CD4-positive, alpha-beta memory T cell (primary cell): ENCODE measurements around the gene THRSP. TPM values are rescaled to one million over a fixed set of nuclear protein-coding genes. Genes with fewer than 3 reads are reported as not detected.
"Not testable (repeated sequence)": the region's sequence is repeated elsewhere in the genome, so short reads cannot be mapped to it uniquely, and the experiment has no call there.

ENCODE experiments used
- CTCF ChIA-PET: fragments of 350-600 bp; sonication (Branson Sonifier 250); formaldehyde crosslinking; loops from one replicate; lab custom pipeline; 2021; ENCODE audit warnings: inconsistent platforms; ENCODE audit not compliant: partially characterized antibody; lab: Charles Lee
- POLR2A ChIA-PET: fragments of 350-600 bp; sonication (Branson Sonifier 250); formaldehyde crosslinking; loops from one replicate; lab custom pipeline; 2021; ENCODE audit not compliant: partially characterized antibody; lab: Charles Lee
- DNase-seq, 5 donors: peaks; one replicate each; pipeline versions ENCODE4 v3.0.0 to v3.0.0-alpha.2; 2020 to 2022; ENCODE audit warnings: mixed read lengths in 1 of 5
- H3K27ac ChIP-seq: one replicate; pipeline ENCODE4 v1.7.0; 2013; ENCODE audit warnings: low read depth, low read length
- H3K27me3 ChIP-seq: 2 replicates; pipeline ENCODE4 v1.7.0; 2013; ENCODE audit warnings: mild to moderate bottlenecking, low read length, moderate library complexity; ENCODE audit not compliant: insufficient read depth
- H3K36me3 ChIP-seq: 2 replicates; pipeline ENCODE4 v1.7.0; 2013; ENCODE audit warnings: mild to moderate bottlenecking, low read length, moderate library complexity; ENCODE audit not compliant: insufficient read depth
- H3K4me1 ChIP-seq: 2 replicates; pipeline ENCODE4 v1.7.0; 2013; ENCODE audit warnings: mild to moderate bottlenecking, low read length, moderate library complexity; ENCODE audit not compliant: insufficient read depth
- H3K4me3 ChIP-seq, 2 donors: one replicate each; pipeline ENCODE4 v1.7.0; 2013; ENCODE audit warnings: low read length in 2 of 2, mild to moderate bottlenecking in 1 of 2
- H3K9me3 ChIP-seq, 2 donors: one replicate each; pipeline ENCODE4 v1.7.0; 2013; ENCODE audit warnings: low read length in 2 of 2, control low read depth in 1 of 2; ENCODE audit not compliant: control insufficient read depth in 1 of 2
- H3K27ac Mint-ChIP-seq, 7 donors: one replicate each; pipeline ENCODE4 v1.8.0; 2020 to 2021; ENCODE audit warnings: mixed read lengths in 7 of 7, mild to moderate bottlenecking in 6 of 7, inconsistent platforms in 3 of 7, moderate library complexity in 3 of 7
- H3K27me3 Mint-ChIP-seq, 2 donors: one replicate each; pipeline ENCODE4 v1.8.0; 2020 to 2021; ENCODE audit warnings: mixed read lengths in 2 of 2
- H3K36me3 Mint-ChIP-seq, 2 donors: one replicate each; pipeline ENCODE4 v1.8.0; 2020 to 2021; ENCODE audit warnings: mixed read lengths in 2 of 2, inconsistent platforms in 1 of 2, mild to moderate bottlenecking in 1 of 2
- H3K4me1 Mint-ChIP-seq, 4 donors: one replicate each; pipeline ENCODE4 v1.8.0; 2020 to 2021; ENCODE audit warnings: mixed read lengths in 4 of 4, mild to moderate bottlenecking in 1 of 4
- H3K4me3 Mint-ChIP-seq, 8 donors: one replicate each; pipeline ENCODE4 v1.8.0; 2020 to 2021; ENCODE audit warnings: mixed read lengths in 8 of 8, mild to moderate bottlenecking in 7 of 8, moderate library complexity in 6 of 8, inconsistent platforms in 3 of 8
- H3K9me3 Mint-ChIP-seq, 8 donors: one replicate each; pipeline ENCODE4 v1.8.0; 2020 to 2021; ENCODE audit warnings: mixed read lengths in 8 of 8, mild to moderate bottlenecking in 5 of 8, inconsistent platforms in 3 of 8, moderate library complexity in 1 of 8
- intact Hi-C: fragments of 100-400 bp; cut with micrococcal nuclease; formaldehyde crosslinking; loops from one replicate; pipeline ENCODE4 v1.15.1; 2023
- polyA plus RNA-seq, 2 donors: library from polyadenylated mRNA; unstranded; fragments of 300-500 nt; fragmentation: Illumina TruSeq; gene quantifications; one replicate each; pipeline ENCODE4 v1.2.3, GENCODE V29; 2021
- total RNA-seq, 2 experiments: library from RNA; stranded (reverse); gene quantifications; one replicate each; pipeline ENCODE4 v1.2.3, GENCODE V29; 2021

The THRSP gene, protein sequence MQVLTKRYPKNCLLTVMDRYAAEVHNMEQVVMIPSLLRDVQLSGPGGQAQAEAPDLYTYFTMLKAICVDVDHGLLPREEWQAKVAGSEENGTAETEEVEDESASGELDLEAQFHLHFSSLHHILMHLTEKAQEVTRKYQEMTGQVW
- total RNA-seq (not detected), polyA plus RNA-seq (under 1 TPM in 1 of 2 donors, not detected in 1; 0.16 TPM)

DNA sequence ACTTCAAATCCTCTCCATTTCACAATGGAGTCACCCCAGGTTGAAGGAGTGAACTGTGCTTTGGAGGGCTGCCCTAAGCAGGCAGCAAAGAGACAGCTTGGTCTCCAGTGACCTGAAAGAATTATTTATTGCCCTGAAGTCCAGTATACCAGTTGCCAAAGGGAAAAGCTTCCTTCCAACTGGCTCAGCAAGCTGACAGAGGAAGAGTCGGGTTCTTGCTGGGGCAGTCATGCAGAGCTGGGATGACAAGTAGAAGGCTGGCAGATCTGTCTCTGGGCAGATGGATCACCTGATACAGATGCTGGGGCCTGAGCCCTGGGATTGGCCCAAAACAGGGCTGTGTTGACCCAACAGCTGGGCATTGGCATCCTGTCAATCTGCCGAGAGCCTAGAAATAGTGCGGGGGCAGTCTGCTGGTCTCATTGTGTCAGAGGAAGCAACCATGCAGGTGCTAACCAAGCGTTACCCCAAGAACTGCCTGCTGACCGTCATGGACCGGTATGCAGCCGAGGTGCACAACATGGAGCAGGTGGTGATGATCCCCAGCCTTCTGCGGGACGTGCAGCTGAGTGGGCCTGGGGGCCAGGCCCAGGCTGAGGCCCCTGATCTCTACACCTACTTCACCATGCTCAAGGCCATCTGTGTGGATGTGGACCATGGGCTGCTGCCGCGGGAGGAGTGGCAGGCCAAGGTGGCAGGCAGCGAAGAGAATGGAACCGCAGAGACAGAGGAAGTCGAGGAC, at the start of gene THRSP:
Gene THRSP, plus strand, starts transcription at position 422 of the 742 bp plus-strand sequence. Its CDS starts 21 bp downstream, at position 443.
- H3K27ac Mint-ChIP-seq, result peak within 1 kb of the TSS in 1 of 7 donors; percentile 73
- peaks cover 0 to 5% (median under 1%) of the 10 kb centered on the region in 4 donors for H3K4me1 Mint-ChIP-seq
- Histone ChIP-seq H3K9me3 (no peaks in the 10 kb centered on the region), H3K4me1 (no peaks in the 10 kb centered on the region), H3K27ac (no peak within 1 kb of the TSS), H3K4me3 (no peak within 1 kb of the TSS), H3K36me3 (peaks cover under 1% of the 10 kb centered on the region), H3K27me3 (no peaks in the 10 kb centered on the region)
- intact Hi-C loops, result no loop called here
- H3K27me3 Mint-ChIP-seq, result no peaks in the 10 kb centered on the region
- no peak for DNase-seq
- H3K9me3 Mint-ChIP-seq, result no peaks in the 10 kb centered on the region
- POLR2A ChIA-PET, result no interaction called here
- H3K36me3 Mint-ChIP-seq, result peaks cover 16 to 18% of the 10 kb centered on the region in 2 donors
- CTCF ChIA-PET, result interaction anchor here (3.6 kb wide), 1 partner anchor 17 kb away, joined by 16 read pairs; no protein-coding TSS in a partner anchor
- H3K4me3 Mint-ChIP-seq, result no peak within 1 kb of the TSS

- H3K4me3 Mint-ChIP-seq, H3K9me3 ChIP-seq, CTCF ChIA-PET, H3K36me3 Mint-ChIP-seq, DNase-seq, H3K27ac Mint-ChIP-seq, POLR2A ChIA-PET, H3K4me3 ChIP-seq, H3K4me1 Mint-ChIP-seq, H3K4me1 ChIP-seq, H3K27ac ChIP-seq, H3K27me3 ChIP-seq, intact Hi-C loops, H3K36me3 ChIP-seq, H3K9me3 Mint-ChIP-seq: not testable (repeated sequence)
- H3K27me3 Mint-ChIP-seq, result peaks cover 0 to 11% of the 10 kb centered on the region in 2 donors
These were observed 48.6 kb upstream of the THRSP start for GRCh38 chr11:78014937-78015520.

DNA sequence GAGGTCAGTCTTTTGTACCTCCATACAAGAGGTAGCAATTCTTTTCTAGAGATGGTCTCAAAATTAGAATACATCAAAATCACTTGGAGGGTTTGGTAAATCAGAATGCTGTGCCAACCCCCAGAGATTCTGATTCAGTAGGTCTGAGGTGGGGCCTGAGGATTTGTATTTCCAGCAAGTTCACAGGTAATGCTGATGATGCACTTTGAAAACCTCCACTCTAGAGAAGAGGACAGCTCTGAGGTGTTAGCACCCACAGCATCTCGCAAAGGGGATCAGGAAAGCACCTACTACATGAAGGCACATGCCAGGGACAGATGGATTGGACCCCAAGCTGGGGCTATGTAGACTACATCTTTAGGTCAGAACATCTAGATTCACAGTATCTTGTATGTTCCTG, 47.8 kb upstream of the THRSP start:
- Histone ChIP-seq H3K4me1 (no peaks in the 10 kb centered on the region), H3K36me3 (no peaks in the 10 kb centered on the region), H3K4me3 (no peak overlapping the region), H3K27me3 (no peaks in the 10 kb centered on the region), H3K9me3 (no peaks in the 10 kb centered on the region), H3K27ac (no peak overlapping the region)
- intact Hi-C loops, result no loop called here
- DNase-seq, result no peak
- CTCF ChIA-PET, result interaction anchor here (1.0 kb wide), 1 partner anchor 19 kb away, joined by 3 read pairs; no protein-coding TSS in a partner anchor
- Mint-ChIP-seq H3K36me3 (no peaks in the 10 kb centered on the region), H3K27me3 (peaks cover 0 to 9% of the 10 kb centered on the region in 2 donors), H3K4me1 (no peaks in the 10 kb centered on the region), H3K27ac (no peak overlapping the region), H3K9me3 (no peaks in the 10 kb centered on the region), H3K4me3 (no peak overlapping the region)
- POLR2A ChIA-PET, result no interaction called here

- ChIA-PET CTCF (interaction anchor here (1.5 kb wide), 1 partner anchor 26 kb away, joined by 5 read pairs; no protein-coding TSS in a partner anchor), POLR2A (no interaction called here)
- H3K36me3 ChIP-seq, result no peaks in the 10 kb centered on the region
- no peak overlapping the region for H3K4me3 Mint-ChIP-seq
- peaks cover 0 to 5% (median under 1%) of the 10 kb centered on the region in 4 donors for H3K4me1 Mint-ChIP-seq
- no peak overlapping the region for H3K27ac ChIP-seq
- H3K9me3 ChIP-seq, result no peaks in the 10 kb centered on the region
- H3K27me3 Mint-ChIP-seq, result peaks cover 12 to 25% of the 10 kb centered on the region in 2 donors
- DNase-seq, result no peak
- no peaks in the 10 kb centered on the region for H3K36me3 Mint-ChIP-seq
- H3K4me1 ChIP-seq, result no peaks in the 10 kb centered on the region
- H3K27ac Mint-ChIP-seq, result peak overlapping the region in 1 of 7 donors; percentile 36
- H3K27me3 ChIP-seq, result peaks cover 3% of the 10 kb centered on the region
- intact Hi-C loops, result no loop called here
- H3K4me3 ChIP-seq, result no peak overlapping the region
- H3K9me3 Mint-ChIP-seq, result no peaks in the 10 kb centered on the region
These were observed 43.9 kb upstream of the THRSP start for GRCh38 chr11:78019808-78020207.

GRCh38 chr11:78020246-78020645, 43.4 kb upstream of the THRSP start:
- H3K4me1 ChIP-seq, result no peaks in the 10 kb centered on the region
- POLR2A ChIA-PET, result no interaction called here
- CTCF ChIA-PET, result interaction anchor here (0.8 to 1.5 kb wide), 2 partner anchors 21 to 25 kb away, joined by 3 to 5 read pairs; no protein-coding TSS in a partner anchor
- Mint-ChIP-seq H3K27ac (peak overlapping the region in 1 of 7 donors; percentile 9), H3K4me1 (peaks cover 0 to 5% (median under 1%) of the 10 kb centered on the region in 4 donors), H3K4me3 (no peak overlapping the region), H3K27me3 (peaks cover 12 to 25% of the 10 kb centered on the region in 2 donors), H3K36me3 (no peaks in the 10 kb centered on the region), H3K9me3 (no peaks in the 10 kb centered on the region)
- intact Hi-C loops, result no loop called here
- H3K27ac ChIP-seq, result no peak overlapping the region
- DNase-seq, result no peak
- H3K9me3 ChIP-seq, result no peaks in the 10 kb centered on the region
- H3K27me3 ChIP-seq, result peaks cover 3% of the 10 kb centered on the region
- H3K4me3 ChIP-seq, result no peak overlapping the region
- H3K36me3 ChIP-seq, result no peaks in the 10 kb centered on the region

GRCh38 chr11:78021611-78022010, 42.0 kb upstream of the THRSP start:
- H3K4me3 Mint-ChIP-seq, result no peak overlapping the region
- POLR2A ChIA-PET, result no interaction called here
- no peaks in the 10 kb centered on the region for H3K9me3 Mint-ChIP-seq
- no peaks in the 10 kb centered on the region for H3K4me1 ChIP-seq
- no peak for DNase-seq
- H3K4me1 Mint-ChIP-seq, result peaks cover 0 to 5% (median under 1%) of the 10 kb centered on the region in 4 donors
- peaks cover 3% of the 10 kb centered on the region for H3K27me3 ChIP-seq
- no peaks in the 10 kb centered on the region for H3K36me3 ChIP-seq
- H3K27ac Mint-ChIP-seq, result no peak overlapping the region
- no peak overlapping the region for H3K27ac ChIP-seq
- H3K27me3 Mint-ChIP-seq, result peaks cover 12 to 23% of the 10 kb centered on the region in 2 donors
- no peaks in the 10 kb centered on the region for H3K36me3 Mint-ChIP-seq
- CTCF ChIA-PET, result interaction anchor here (1.2 kb wide), 1 partner anchor 25 kb away, joined by 3 read pairs; no protein-coding TSS in a partner anchor
- H3K4me3 ChIP-seq, result no peak overlapping the region
- intact Hi-C loops, result no loop called here
- H3K9me3 ChIP-seq, result no peaks in the 10 kb centered on the region
